Activated CD8-positive, alpha-beta memory T cell treated with anti-CD3 and anti-CD28 coated beads, Interleukin-2, amount 10 ng/mL, durations not matched to agents 7 days and 5 days (primary cell): ENCODE results near the gene NHS. TPM values are rescaled to one million over a fixed set of nuclear protein-coding genes. Genes with fewer than 3 reads are reported as not detected.

Experiments
- ATAC-seq: fragments of 150-1000 bp; cut with Tn5 transposase; one replicate; pipeline ENCODE4 v1.10.0; 2021; ENCODE audit warnings: moderate library complexity
- CTCF ChIA-PET: fragments of 350-600 bp; sonication (Branson Sonifier 250); formaldehyde crosslinking; loops from one replicate; lab custom pipeline; 2021; ENCODE audit warnings: antibody characterized with exemption; lab: Charles Lee
- DNase-seq: peaks from one replicate; pipeline ENCODE4 v3.0.0-alpha.2; 2020
- H3K27ac Mint-ChIP-seq: one replicate; pipeline ENCODE4 v1.8.0; 2021; ENCODE audit warnings: mild to moderate bottlenecking, mixed read lengths
- H3K27me3 Mint-ChIP-seq: one replicate; pipeline ENCODE4 v1.8.0; 2021; ENCODE audit warnings: mixed read lengths
- H3K36me3 Mint-ChIP-seq: one replicate; pipeline ENCODE4 v1.8.0; 2021; ENCODE audit warnings: mild to moderate bottlenecking, mixed read lengths
- H3K4me1 Mint-ChIP-seq: one replicate; pipeline ENCODE4 v1.8.0; 2021; ENCODE audit warnings: mixed read lengths
- H3K4me3 Mint-ChIP-seq: one replicate; pipeline ENCODE4 v1.8.0; 2021; ENCODE audit warnings: mild to moderate bottlenecking, moderate library complexity, mixed read lengths
- H3K9me3 Mint-ChIP-seq: one replicate; pipeline ENCODE4 v1.8.0; 2022; ENCODE audit warnings: low read depth, mixed read lengths
- total RNA-seq, 2 experiments: library from RNA; stranded (reverse); gene quantifications; one replicate each; pipeline ENCODE4 v1.2.3, GENCODE V29; 2021

Gene NHS
- total RNA-seq, 2 experiments from 2014 or later = 1.4 to 10.1 TPM

- peak within 1 kb of the TSS; percentile 55 for H3K4me3 Mint-ChIP-seq
- peaks cover 19% of the 10 kb centered on the region for H3K4me1 Mint-ChIP-seq
- DNase-seq (peak; percentile 86), ATAC-seq (peak; percentile 88)
- CTCF ChIA-PET = no interaction called here
- peaks cover 43% of the 10 kb centered on the region for H3K27me3 Mint-ChIP-seq
- H3K9me3 Mint-ChIP-seq = no peaks in the 10 kb centered on the region
- peaks cover 3% of the 10 kb centered on the region for H3K36me3 Mint-ChIP-seq
- peak within 1 kb of the TSS; percentile 37 for H3K27ac Mint-ChIP-seq
Measured at GRCh38 chrX:17736856-17737709, 362.1 kb downstream of the NHS start, which contains the start of gene SCML1. Gene SCML1, plus strand, starts transcription at chrX:17737493. Its CDS starts 6,694 bp downstream, at chrX:17744187.

GRCh38 chrX:17737710-17737985 lies 362.6 kb downstream of the NHS start:
- CTCF ChIA-PET = interaction anchor here (0.6 kb wide), 1 partner anchor 61 kb away, joined by 3 read pairs; no protein-coding TSS in a partner anchor
- peak overlapping the region; percentile 55 for H3K4me3 Mint-ChIP-seq
- peaks cover 48% of the 10 kb centered on the region for H3K27me3 Mint-ChIP-seq
- H3K27ac Mint-ChIP-seq = peak overlapping the region; percentile 37
- ATAC-seq (peak; percentile 9), DNase-seq (peak; percentile 41)
- H3K4me1 Mint-ChIP-seq = peaks cover 19% of the 10 kb centered on the region
- peaks cover 3% of the 10 kb centered on the region for H3K36me3 Mint-ChIP-seq
- H3K9me3 Mint-ChIP-seq = no peaks in the 10 kb centered on the region

- Mint-ChIP-seq H3K27ac (peak overlapping the region; percentile 37), H3K36me3 (peaks cover 3% of the 10 kb centered on the region), H3K4me1 (peaks cover 19% of the 10 kb centered on the region), H3K4me3 (peak overlapping the region; percentile 55), H3K9me3 (no peaks in the 10 kb centered on the region), H3K27me3 (peaks cover 50% of the 10 kb centered on the region)
- DNase-seq (peak; percentile 39), ATAC-seq (peak; percentile 28)
- CTCF ChIA-PET = interaction anchor here (0.6 kb wide), 1 partner anchor 60 kb away, joined by 3 read pairs; no protein-coding TSS in a partner anchor
Measured at GRCh38 chrX:17737986-17738713, 363.1 kb downstream of the NHS start.

GRCh38 chrX:17738737-17739535 lies 363.9 kb downstream of the NHS start:
- no peaks in the 10 kb centered on the region for H3K9me3 Mint-ChIP-seq
- H3K36me3 Mint-ChIP-seq = peaks cover 3% of the 10 kb centered on the region
- ATAC-seq (no peak), DNase-seq (no peak)
- H3K4me1 Mint-ChIP-seq = peaks cover 19% of the 10 kb centered on the region
- H3K4me3 Mint-ChIP-seq = no peak overlapping the region
- peaks cover 52% of the 10 kb centered on the region for H3K27me3 Mint-ChIP-seq
- CTCF ChIA-PET = no interaction called here
- no peak overlapping the region for H3K27ac Mint-ChIP-seq

GRCh38 chrX:17740137-17741122 lies 365.4 kb downstream of the NHS start:
- no peaks in the 10 kb centered on the region for H3K9me3 Mint-ChIP-seq
- CTCF ChIA-PET = no interaction called here

GRCh38 chrX:17741123-17741511 lies 366.1 kb downstream of the NHS start:
- Mint-ChIP-seq H3K4me3 (no peak overlapping the region), H3K36me3 (peaks cover 3% of the 10 kb centered on the region), H3K27ac (no peak overlapping the region), H3K9me3 (no peaks in the 10 kb centered on the region), H3K4me1 (peaks cover 19% of the 10 kb centered on the region), H3K27me3 (peaks cover 47% of the 10 kb centered on the region)
- ATAC-seq = no peak
- CTCF ChIA-PET = no interaction called here
- DNase-seq = no peak

More at GRCh38 chrX:17740137-17741122, 365.4 kb downstream of the NHS start:
- Mint-ChIP-seq H3K4me1 (peaks cover 19% of the 10 kb centered on the region), H3K36me3 (peaks cover 3% of the 10 kb centered on the region), H3K27me3 (peaks cover 47% of the 10 kb centered on the region), H3K27ac (no peak overlapping the region), H3K4me3 (no peak overlapping the region)
- DNase-seq (no peak), ATAC-seq (no peak)

GRCh38 chrX:17743913-17744312 lies 368.9 kb downstream of the NHS start:
- no peaks in the 10 kb centered on the region for H3K9me3 Mint-ChIP-seq
- ATAC-seq (no peak), DNase-seq (no peak)
- H3K36me3 Mint-ChIP-seq = peaks cover 1% of the 10 kb centered on the region
- CTCF ChIA-PET = no interaction called here
- peaks cover 5% of the 10 kb centered on the region for H3K4me1 Mint-ChIP-seq
- no peak overlapping the region for H3K4me3 Mint-ChIP-seq
- H3K27me3 Mint-ChIP-seq = peaks cover 33% of the 10 kb centered on the region
- no peak overlapping the region for H3K27ac Mint-ChIP-seq

GRCh38 chrX:17744896-17745523 lies 370.0 kb downstream of the NHS start:
- DNase-seq (no peak), ATAC-seq (no peak)
- CTCF ChIA-PET = no interaction called here
- Mint-ChIP-seq H3K27me3 (peaks cover 24% of the 10 kb centered on the region), H3K9me3 (no peaks in the 10 kb centered on the region), H3K4me1 (no peaks in the 10 kb centered on the region), H3K36me3 (no peaks in the 10 kb centered on the region), H3K27ac (no peak overlapping the region), H3K4me3 (no peak overlapping the region)

GRCh38 chrX:17747692-17748091 lies 372.7 kb downstream of the NHS start:
- no peaks in the 10 kb centered on the region for H3K4me1 Mint-ChIP-seq
- CTCF ChIA-PET = no interaction called here

GRCh38 chrX:17748684-17749083 lies 373.7 kb downstream of the NHS start:
- CTCF ChIA-PET = no interaction called here
- Mint-ChIP-seq H3K4me1 (no peaks in the 10 kb centered on the region), H3K4me3 (no peak overlapping the region), H3K27me3 (peaks cover 1% of the 10 kb centered on the region), H3K9me3 (no peaks in the 10 kb centered on the region), H3K36me3 (no peaks in the 10 kb centered on the region), H3K27ac (no peak overlapping the region)
- DNase-seq (no peak), ATAC-seq (no peak)

More at GRCh38 chrX:17747692-17748091, 372.7 kb downstream of the NHS start:
- ATAC-seq = no peak
- Mint-ChIP-seq H3K27ac (no peak overlapping the region), H3K27me3 (peaks cover 5% of the 10 kb centered on the region), H3K36me3 (no peaks in the 10 kb centered on the region), H3K4me3 (no peak overlapping the region), H3K9me3 (no peaks in the 10 kb centered on the region)
- no peak for DNase-seq

GRCh38 chrX:17750436-17750835 lies 375.4 kb downstream of the NHS start:
- no peak for ATAC-seq

GRCh38 chrX:17758382-17758781 lies 383.4 kb downstream of the NHS start:
- H3K27me3 Mint-ChIP-seq = no peaks in the 10 kb centered on the region
- no peaks in the 10 kb centered on the region for H3K9me3 Mint-ChIP-seq
- DNase-seq (no peak), ATAC-seq (no peak)
- H3K4me3 Mint-ChIP-seq = no peak overlapping the region
- H3K4me1 Mint-ChIP-seq = peaks cover 1% of the 10 kb centered on the region
- CTCF ChIA-PET = no interaction called here
- H3K27ac Mint-ChIP-seq = no peak overlapping the region
- H3K36me3 Mint-ChIP-seq = no peaks in the 10 kb centered on the region

More at GRCh38 chrX:17750436-17750835, 375.4 kb downstream of the NHS start:
- CTCF ChIA-PET = no interaction called here
- Mint-ChIP-seq H3K9me3 (no peaks in the 10 kb centered on the region), H3K4me1 (no peaks in the 10 kb centered on the region), H3K36me3 (no peaks in the 10 kb centered on the region), H3K27me3 (no peaks in the 10 kb centered on the region), H3K27ac (no peak overlapping the region), H3K4me3 (no peak overlapping the region)
- DNase-seq = no peak
